Measurements from ENCODE around the gene GATAD2B.

DNA sequence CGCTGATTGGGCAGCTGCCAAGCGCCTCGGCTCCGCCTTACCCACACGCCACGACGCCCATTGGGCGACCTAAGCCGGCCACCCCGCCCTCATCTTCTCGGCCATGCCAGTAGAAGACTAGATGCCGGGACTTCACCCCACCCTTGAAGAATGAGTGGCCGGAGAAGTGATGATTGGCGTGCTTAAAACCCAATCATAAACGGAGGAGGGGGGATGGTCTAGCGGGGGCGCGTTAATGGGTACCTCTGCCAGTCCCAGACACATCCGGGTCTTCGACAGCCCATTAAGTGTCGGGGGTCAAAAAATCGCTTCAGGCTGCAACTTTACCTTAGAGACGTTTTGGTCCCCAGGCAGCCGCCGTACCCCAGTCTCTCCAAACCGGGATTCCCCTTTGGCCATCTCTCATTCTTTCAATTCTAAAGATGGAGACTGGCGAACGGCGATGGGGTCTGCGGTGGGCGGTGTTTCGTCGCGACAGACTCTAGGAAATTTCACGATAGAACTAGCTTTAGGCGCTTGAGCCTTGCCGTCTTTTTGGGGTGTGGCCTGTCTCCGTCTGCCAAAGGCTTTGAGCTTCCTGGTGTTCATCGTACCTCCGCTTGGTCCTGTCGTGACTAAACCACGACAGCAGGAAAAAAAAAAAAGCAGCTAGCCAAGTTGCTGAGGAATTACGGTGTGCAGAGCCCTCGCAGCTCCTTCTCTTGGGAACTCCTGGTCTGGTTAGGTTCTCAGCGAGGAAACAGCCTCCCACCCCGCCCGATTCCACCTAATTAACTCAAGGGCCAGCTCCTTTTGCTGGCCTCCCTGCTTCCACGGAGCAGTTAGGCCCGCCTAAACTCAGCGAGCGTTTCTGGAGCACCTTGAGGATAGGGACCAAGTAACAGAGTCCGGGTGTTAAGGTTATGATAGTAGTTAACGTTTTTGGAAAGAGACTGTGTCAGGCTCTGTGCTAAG lies at the start of gene GATAD2B:
- TF ChIP-seq, protein P1, sequence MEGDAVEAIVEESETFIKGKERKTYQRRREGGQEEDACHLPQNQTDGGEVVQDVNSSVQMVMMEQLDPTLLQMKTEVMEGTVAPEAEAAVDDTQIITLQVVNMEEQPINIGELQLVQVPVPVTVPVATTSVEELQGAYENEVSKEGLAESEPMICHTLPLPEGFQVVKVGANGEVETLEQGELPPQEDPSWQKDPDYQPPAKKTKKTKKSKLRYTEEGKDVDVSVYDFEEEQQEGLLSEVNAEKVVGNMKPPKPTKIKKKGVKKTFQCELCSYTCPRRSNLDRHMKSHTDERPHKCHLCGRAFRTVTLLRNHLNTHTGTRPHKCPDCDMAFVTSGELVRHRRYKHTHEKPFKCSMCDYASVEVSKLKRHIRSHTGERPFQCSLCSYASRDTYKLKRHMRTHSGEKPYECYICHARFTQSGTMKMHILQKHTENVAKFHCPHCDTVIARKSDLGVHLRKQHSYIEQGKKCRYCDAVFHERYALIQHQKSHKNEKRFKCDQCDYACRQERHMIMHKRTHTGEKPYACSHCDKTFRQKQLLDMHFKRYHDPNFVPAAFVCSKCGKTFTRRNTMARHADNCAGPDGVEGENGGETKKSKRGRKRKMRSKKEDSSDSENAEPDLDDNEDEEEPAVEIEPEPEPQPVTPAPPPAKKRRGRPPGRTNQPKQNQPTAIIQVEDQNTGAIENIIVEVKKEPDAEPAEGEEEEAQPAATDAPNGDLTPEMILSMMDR (IDR thresholded peaks at IDR 0.05; ENCODE audit: poor library complexity, severe bottlenecking), result no peak
- peak; percentile 53 for TF ChIP-seq SMC3 (conservative IDR thresholded peaks at IDR 0.05; ENCODE audit: poor library complexity)
- TF ChIP-seq POLR2AphosphoS5 (IDR thresholded peaks at IDR 0.05), result no peak
